ENCODE data around the gene ABHD6. TPM values are rescaled to one million over a fixed set of nuclear protein-coding genes. Genes with fewer than 3 reads are reported as not detected.

The ABHD6 gene
- total RNA-seq, 1 experiment from 2014 or later, result 5.7 TPM

- Mint-ChIP-seq H3K27me3 (ENCODE audit: unreplicated experiment) (no peaks in the 10 kb centered on the region), H3K4me3 (ENCODE audit: low read depth, unreplicated experiment) (no peak overlapping the region), H3K27ac (ENCODE audit: unreplicated experiment) (no peak overlapping the region), H3K9me3 (ENCODE audit: low read depth, unreplicated experiment) (no peaks in the 10 kb centered on the region), H3K36me3 (ENCODE audit: insufficient read depth, unreplicated experiment) (no peaks in the 10 kb centered on the region), H3K4me1 (ENCODE audit: low read depth, unreplicated experiment) (no peaks in the 10 kb centered on the region)
- CTCF ChIA-PET, result interaction anchor here (0.6 kb wide), 1 partner anchor 1218 kb away, joined by 4 read pairs; no protein-coding TSS in a partner anchor
- intact Hi-C loops (cut with micrococcal nuclease; ENCODE audit: unreplicated experiment), result no loop called here
- TF ChIP-seq CTCF (IDR thresholded peaks at IDR 0.05; ENCODE audit: unreplicated experiment), result no peak
- BruUV-seq (replicated peaks), result no TSS peak
- DNase-seq, result no peak
These were observed 47.3 kb upstream of the ABHD6 start for GRCh38 chr3:58190291-58190690.

GRCh38 chr3:58190882-58191281, 46.7 kb upstream of the ABHD6 start:
- no peaks in the 10 kb centered on the region for H3K27me3 Mint-ChIP-seq (ENCODE audit: unreplicated experiment)
- no peak overlapping the region for H3K27ac Mint-ChIP-seq (ENCODE audit: unreplicated experiment)
- intact Hi-C loops (cut with micrococcal nuclease; ENCODE audit: unreplicated experiment), result no loop called here
- CTCF ChIA-PET, result no interaction called here
- no peak for DNase-seq
- no peaks in the 10 kb centered on the region for H3K36me3 Mint-ChIP-seq (ENCODE audit: insufficient read depth, unreplicated experiment)
- BruUV-seq (replicated peaks), result no TSS peak
- no peaks in the 10 kb centered on the region for H3K9me3 Mint-ChIP-seq (ENCODE audit: low read depth, unreplicated experiment)
- no peak overlapping the region for H3K4me3 Mint-ChIP-seq (ENCODE audit: low read depth, unreplicated experiment)
- TF ChIP-seq CTCF (IDR thresholded peaks at IDR 0.05; ENCODE audit: unreplicated experiment), result no peak
- no peaks in the 10 kb centered on the region for H3K4me1 Mint-ChIP-seq (ENCODE audit: low read depth, unreplicated experiment)

GRCh38 chr3:58191361-58191991, 46.1 kb upstream of the ABHD6 start:
- no peaks in the 10 kb centered on the region for H3K4me1 Mint-ChIP-seq (ENCODE audit: low read depth, unreplicated experiment)
- H3K4me3 Mint-ChIP-seq (ENCODE audit: low read depth, unreplicated experiment), result no peak overlapping the region
- H3K36me3 Mint-ChIP-seq (ENCODE audit: insufficient read depth, unreplicated experiment), result no peaks in the 10 kb centered on the region
- DNase-seq, result no peak
- BruUV-seq (replicated peaks), result no TSS peak
- CTCF ChIA-PET, result interaction anchor here (0.7 kb wide), 1 partner anchor 24 kb away, joined by 6 read pairs; no protein-coding TSS in a partner anchor
- intact Hi-C loops (cut with micrococcal nuclease; ENCODE audit: unreplicated experiment), result no loop called here
- no peak overlapping the region for H3K27ac Mint-ChIP-seq (ENCODE audit: unreplicated experiment)
- no peak for TF ChIP-seq CTCF (IDR thresholded peaks at IDR 0.05; ENCODE audit: unreplicated experiment)
- no peaks in the 10 kb centered on the region for H3K27me3 Mint-ChIP-seq (ENCODE audit: unreplicated experiment)
- no peaks in the 10 kb centered on the region for H3K9me3 Mint-ChIP-seq (ENCODE audit: low read depth, unreplicated experiment)

- no peaks in the 10 kb centered on the region for H3K4me1 Mint-ChIP-seq (ENCODE audit: low read depth, unreplicated experiment)
- no peaks in the 10 kb centered on the region for H3K27me3 Mint-ChIP-seq (ENCODE audit: unreplicated experiment)
- no peak for DNase-seq
- no peak for TF ChIP-seq CTCF (IDR thresholded peaks at IDR 0.05; ENCODE audit: unreplicated experiment)
- H3K9me3 Mint-ChIP-seq (ENCODE audit: low read depth, unreplicated experiment), result no peaks in the 10 kb centered on the region
- CTCF ChIA-PET, result interaction anchor here (0.7 kb wide), 1 partner anchor 24 kb away, joined by 6 read pairs; no protein-coding TSS in a partner anchor
- no peak overlapping the region for H3K4me3 Mint-ChIP-seq (ENCODE audit: low read depth, unreplicated experiment)
- no peak overlapping the region for H3K27ac Mint-ChIP-seq (ENCODE audit: unreplicated experiment)
- no TSS peak for BruUV-seq (replicated peaks)
- intact Hi-C loops (cut with micrococcal nuclease; ENCODE audit: unreplicated experiment), result no loop called here
- H3K36me3 Mint-ChIP-seq (ENCODE audit: insufficient read depth, unreplicated experiment), result no peaks in the 10 kb centered on the region
These were observed 45.5 kb upstream of the ABHD6 start for GRCh38 chr3:58192069-58192468.

All from Calu3 (cell line).